Stimulated activated CD8-positive, alpha-beta memory T cell treated with anti-CD3 and anti-CD28 coated beads, Interleukin-12 subunit alpha, Interleukin-12 subunit beta, amount 100 ng/mL, for 1 hour (primary cell): ENCODE measurements around the gene OGFR.

ENCODE experiments used
- DNase-seq: peaks from one replicate; pipeline ENCODE4 v3.0.0-alpha.2; 2020; ENCODE audit warnings: low read depth

The OGFR gene

DNA sequence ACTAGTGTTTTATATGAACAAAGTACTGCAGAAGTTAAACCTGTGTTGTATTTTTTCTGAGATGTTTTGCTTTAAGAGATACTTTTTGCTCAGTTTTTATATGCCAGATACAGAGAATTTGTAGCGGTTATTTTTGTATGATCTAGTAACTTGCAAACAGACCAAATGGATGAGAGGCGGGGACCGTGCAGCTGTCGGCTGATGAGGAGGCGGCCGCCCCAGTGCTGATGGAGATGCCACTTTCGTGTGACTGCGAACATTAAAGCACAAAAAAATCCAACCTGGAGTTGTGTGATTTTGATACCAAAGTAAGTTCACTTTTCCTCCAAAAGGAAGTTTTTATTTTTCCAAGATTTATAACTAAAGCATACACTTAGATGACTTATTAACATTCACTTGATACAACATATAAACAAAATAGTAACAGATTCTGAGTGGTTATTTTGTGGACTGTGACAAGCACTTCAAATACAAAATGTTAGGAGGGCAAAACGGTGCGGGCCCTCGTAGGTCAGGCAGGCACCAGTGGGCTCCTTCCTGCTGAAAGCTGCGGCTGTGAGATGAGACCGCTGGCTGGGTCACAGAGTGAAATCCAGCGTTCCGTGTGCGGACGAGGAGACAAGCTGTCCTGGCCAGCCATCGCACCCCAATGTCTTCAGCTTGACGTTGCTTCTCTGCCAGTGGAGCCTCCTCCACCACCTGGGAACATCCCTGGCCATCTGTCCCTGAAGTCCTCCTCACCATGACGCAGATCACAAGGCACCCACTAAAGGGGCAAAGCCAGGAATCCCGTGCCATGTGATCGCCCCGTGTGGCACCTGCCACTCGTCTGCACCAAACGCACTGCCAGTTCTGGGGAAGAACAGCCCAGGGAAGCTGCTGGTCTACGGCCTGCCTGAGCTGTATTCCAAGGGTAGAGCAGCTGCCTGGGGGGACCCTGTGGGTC is 4.0 kb upstream of the OGFR start:
- DNase-seq: no peak

DNA sequence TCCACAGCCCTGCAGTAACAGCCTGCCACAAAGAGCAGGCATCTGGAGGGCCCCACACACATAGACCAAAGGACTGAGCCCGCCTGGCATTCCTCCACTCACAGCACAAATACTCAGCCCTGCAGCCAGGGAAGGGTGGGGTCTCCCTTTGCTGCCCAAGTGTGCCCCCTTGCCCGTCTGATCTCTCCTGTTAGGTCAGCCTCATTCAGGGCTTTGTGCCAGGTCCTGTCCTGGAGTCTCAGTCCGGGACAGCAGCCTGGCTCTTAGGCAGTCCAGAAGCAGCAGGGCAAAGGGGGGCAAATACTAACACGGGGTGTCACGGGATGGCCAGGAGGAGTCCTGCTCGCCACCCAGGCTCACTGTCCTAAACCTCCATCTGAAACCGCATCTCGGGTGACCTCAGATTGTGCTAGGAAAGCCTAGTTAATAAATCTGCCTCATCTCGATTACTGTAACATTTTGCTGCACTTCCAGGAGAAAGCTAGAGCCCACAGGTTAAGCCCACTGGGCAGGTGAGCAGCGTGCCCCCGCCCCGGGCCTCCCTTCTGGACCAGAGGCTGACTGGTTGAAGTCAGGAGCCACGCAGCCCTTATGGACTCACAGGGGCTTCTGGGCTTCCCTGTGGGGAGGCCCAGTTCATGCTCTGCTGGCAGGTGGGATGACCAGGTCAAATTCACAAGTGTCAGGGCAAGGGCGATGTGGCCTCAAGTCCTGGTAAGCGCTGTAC is 3.2 kb upstream of the OGFR start:
- no peak for DNase-seq

DNA sequence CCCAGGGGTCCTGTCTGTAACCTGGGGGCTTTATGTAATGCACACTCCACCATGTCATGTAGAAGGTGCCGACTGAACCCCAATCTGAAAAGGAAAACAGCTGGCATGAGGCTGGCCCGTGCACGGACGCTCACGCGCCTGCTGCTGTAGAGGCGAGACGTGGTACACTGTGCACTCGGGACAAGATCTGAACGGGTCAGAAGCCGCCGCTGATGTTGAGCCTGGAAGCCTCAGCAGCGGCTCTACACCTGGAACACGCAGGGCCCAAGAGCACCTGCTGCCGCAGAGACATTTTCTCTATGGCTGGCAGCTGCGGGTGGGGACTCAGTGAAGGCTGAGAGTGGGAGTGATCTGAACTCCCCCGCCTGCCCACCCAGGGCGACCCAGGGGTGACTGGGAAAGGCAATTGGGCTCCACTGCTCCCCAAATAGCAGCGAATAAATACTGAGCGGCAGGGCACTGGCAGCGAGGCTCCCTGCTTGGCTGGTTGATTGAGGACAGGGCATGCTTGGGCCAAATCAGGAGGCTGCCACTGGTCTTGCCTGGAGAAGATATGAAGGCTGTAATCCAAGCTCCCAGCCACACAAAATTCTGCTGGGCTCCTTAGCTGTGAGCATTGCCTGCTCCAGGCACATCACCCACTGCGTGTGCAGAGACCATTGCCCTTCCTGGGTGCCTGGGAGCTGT is 2.5 kb upstream of the OGFR start:
- DNase-seq: no peak

DNA sequence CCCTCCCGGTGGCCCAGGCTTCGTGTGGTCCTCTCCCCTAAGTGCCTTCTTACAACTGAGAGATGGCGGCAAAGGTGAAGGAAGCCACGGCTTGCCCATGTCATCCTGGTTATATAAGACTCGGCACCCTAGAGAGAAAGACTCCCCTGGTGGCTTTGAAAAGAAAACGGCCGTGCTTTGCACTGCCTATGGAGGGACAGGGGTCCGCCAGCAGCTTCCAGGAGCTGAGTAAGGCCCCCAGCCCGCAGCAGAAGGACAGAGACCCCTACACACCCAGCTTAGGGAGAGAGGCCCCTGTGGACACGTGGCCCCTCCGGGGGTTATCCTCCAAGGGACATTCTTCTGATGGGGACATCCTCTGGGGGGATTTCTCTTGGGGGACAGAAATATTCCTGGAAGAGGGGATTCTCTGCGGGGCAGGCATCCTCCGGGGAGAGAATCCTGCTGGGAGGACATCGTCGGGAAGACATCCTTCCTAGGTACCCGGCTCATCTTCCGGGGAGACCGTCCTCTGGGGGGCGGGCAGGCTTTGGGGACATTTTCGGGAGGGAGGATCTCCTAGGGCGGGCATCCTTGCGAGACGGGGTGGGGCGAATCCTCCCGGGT is 511 bp upstream of the OGFR start:
- no peak for DNase-seq

DNA sequence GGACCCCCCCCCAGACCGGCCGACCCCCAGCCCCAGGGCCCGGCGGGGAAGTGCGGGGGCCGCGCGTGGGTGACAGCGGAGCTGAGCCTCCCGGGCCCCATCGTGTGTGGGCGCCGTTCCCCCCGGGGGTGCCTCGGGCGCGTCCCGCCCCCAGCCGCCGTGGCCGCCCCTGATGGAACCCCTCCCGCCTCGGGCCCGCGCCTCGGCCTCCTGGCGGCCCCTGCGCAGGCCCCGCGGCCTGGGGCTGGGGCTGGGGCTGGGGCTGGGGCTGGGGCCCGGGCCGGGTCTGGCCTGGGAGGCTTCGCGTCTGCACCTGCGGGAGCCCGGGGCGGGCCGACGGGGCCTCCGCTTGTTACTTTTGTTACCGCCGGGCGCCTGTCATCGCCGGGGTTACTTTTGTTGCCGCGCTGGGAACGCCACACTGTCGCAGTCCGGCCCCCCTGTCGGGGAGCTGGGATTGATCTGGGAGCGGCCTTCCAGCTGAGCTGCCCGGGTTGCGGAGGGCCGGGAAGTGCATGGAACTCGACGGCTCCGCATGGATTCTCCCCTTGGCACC is 598 bp downstream of the OGFR start:
- DNase-seq: no peak

DNA sequence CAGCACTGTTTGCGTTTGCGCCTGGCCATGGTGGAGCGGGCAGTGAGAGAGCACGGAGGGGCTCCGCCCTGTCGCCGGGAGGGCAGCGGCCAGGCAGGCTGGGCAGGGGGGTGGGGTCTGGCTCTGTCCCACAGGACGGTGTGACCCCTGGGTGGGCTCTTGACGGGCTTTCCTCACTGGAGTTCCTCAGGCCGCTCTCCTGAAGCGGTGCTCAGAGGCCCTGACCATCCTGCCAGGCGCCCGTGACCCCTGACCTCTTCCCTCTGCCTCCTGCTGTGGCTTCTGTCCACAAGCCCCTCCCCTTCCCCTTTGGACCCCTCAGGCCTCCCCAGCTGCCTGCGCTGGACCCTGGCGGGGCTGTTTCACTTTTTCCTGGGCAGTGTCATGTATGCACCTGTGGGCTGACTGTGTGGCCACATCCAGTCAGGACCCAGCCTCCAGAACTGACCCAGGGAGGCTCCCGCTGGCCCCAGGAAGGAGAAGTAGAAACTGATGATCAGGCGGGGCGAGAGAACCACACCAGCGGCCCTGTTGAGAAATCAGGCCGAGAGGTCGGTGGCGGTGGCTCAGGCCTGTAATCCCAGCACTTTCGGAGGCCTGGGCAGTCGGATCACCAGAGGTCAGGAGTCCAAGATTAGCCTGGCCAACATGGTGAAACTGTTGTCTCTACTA is 1.2 kb downstream of the OGFR start:
- no peak for DNase-seq

DNA sequence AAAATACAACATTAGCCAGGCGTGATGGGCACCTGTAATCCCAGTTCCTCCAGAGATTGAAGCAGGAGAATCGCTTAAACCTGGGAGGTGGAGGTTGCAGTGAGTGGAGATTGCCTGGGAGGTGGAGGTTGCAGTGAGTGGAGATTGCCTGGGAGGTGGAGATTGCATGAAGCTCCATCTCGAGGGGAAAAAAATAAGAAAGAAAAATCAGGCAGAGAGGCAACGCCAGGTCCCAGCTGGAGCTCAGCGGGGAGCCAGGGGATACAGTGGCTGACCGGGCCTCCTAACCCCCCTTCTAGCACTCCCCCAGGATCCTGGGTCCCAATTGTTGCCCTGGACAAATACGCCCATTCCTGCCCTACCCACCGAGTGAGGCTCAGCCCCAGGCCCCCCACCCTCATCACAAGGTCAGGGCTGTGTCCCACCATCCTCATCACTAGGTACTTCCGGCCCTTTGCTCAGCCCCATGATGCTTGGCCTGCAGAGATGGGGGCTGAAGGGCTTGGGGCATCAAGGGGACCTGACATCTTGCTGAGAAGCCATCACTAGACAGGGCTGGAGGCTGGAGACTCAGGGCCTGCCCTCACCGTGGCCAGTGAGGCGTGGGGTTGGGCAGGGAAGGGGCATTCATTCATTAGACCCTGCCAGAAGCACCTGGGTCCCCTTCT is 1.9 kb downstream of the OGFR start:
- DNase-seq: no peak

DNA sequence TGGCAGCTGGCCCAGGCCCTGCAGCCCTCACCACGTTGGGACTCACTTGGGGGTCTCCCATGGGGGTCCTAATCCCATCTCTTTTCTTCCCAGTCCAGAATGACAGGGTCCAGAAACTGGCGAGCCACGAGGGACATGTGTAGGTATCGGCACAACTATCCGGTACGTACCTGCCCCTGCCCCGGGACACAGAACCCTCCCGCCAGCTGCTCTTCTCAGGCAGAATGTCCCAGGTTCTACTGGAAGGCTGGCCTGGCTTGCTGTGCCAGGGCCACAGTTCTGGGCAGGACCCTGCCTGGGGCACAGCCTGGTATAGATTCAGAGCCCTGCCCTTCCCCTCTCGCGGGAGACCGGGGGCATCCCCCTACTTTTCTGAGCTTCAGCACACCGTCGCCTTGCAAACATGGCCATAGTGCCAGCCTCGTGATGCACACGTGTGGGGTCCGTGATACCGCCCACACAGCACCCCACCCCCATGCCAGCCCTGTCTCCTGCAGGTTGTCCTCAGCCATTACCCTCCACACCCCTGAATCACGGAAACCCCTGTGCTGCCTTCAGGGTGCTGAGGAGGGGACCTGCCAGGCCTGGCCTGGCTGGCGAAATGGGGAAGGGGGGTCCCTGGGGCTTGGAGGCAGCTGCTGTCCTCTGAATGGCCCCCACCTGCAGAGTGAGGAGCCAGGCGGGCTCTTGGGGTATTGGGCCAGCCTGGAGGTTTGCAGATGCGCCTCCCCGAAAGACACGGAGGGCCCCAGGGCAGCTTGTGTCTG is 3.0 kb downstream of the OGFR start:
- DNase-seq: no peak

DNA sequence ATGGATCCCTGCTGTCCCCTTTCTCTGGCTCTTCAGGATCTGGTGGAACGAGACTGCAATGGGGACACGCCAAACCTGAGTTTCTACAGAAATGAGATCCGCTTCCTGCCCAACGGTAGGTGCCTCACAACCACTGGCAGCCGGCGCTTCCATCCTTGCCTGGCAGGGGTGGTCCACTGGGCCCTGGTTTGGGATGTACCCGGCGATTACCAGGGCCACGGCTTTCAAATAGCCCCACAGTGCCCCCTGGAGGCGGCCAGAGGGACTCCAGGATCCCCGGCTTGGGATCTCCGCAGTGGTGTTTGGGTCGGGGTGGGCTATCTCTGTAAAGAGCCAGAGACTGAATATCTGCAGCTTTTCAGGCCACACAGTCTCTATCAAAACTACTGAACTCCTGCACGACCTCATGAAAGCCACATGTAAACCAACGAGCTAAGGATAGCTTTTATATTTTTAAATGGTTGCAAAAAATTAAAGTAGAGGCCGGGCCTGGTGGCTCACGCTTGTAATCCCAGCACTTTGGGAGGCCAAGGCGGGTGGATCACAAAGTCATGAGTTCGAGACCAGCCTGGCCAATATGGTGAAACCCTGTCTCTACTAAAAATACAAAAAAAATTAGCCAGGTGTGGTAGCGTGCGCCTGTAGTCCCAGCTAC is 3.7 kb downstream of the OGFR start:
- peak; percentile 65 for DNase-seq

DNA sequence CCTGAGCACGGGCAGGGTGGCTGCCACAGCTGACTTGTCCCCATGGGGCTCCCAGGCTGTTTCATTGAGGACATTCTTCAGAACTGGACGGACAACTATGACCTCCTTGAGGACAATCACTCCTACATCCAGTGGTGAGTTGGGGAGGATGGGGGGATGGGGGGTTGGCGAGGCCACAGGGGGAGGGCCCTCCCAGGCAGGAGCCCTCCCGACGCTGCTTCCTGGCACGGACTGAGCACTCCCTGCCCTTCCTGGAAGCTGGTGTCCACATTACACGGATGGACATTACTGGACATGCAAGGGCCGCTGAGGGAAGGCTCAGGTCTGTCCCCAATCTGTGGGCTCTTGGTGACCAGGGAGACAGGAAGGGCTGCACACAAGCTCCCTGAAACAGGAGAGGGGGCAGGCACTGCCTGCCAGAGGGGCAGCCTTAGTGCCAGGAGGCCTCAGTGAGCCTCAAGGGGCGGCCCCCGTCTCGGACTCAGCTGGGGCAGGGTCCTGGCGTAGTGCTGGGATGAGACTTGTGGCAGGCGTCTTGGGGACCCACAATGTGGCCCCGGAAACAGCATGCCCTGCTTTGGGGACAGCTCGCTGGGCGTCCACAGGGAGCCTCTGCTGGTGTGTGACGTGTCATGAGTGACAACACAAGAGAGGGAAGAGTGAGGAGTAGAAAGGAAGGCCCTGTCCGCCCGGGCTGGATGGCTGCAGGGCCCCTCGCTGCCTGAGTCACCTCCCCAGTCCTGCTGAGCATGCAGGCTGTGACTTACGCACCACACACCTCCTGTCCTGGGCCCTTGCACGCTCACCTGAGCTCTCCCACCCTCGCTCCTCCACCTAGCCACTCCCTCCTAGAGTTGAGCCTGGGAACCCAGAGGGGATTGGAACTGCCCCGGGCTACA is 5.1 kb downstream of the OGFR start:
- DNase-seq: no peak

DNA sequence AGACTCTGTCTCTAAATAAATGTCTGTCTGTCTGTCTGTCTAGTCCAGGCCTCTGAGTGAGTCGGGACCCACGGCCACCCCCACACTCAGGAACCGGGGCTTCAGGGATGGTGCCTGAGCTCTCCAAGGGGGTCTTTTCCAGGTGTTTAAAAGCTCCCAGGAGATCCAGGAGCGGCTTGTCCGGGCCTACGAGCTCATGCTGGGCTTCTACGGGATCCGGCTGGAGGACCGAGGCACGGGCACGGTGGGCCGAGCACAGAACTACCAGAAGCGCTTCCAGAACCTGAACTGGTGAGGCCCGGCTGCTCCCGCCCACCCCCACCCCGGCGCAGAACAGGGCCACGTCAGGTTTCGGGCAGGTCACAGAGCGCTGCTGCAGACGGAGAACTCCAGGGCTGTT is 6.7 kb downstream of the OGFR start:
- no peak for DNase-seq

DNA sequence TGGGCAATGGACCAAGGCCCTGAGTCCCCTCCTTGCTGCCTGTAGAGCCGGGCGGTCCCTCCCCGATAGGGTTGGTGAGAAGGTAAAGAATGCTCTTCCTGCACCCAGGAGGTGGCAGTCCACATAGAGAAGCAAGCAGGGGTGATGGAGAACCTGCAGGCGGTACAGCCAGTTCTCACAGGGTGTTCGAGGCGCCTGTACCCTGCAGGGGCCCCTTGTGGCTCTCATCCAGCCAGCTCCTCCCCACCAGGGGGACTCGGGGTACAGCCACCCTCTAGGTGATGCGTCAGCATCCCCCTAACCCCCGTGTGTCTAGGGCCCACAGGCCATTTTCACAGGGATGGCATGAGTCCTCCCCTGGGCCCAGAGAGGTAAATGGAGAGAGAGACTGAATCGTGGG is 7.1 kb downstream of the OGFR start:
- DNase-seq: no peak

DNA sequence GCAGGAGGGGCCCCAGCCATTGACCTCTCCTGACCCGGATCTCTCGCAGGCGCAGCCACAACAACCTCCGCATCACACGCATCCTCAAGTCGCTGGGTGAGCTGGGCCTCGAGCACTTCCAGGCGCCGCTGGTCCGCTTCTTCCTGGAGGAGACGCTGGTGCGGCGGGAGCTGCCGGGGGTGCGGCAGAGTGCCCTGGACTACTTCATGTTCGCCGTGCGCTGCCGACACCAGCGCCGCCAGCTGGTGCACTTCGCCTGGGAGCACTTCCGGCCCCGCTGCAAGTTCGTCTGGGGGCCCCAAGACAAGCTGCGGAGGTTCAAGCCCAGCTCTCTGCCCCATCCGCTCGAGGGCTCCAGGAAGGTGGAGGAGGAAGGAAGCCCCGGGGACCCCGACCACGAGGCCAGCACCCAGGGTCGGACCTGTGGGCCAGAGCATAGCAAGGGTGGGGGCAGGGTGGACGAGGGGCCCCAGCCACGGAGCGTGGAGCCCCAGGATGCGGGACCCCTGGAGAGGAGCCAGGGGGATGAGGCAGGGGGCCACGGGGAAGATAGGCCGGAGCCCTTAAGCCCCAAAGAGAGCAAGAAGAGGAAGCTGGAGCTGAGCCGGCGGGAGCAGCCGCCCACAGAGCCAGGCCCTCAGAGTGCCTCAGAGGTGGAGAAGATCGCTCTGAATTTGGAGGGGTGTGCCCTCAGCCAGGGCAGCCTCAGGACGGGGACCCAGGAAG is 7.7 kb downstream of the OGFR start:
- DNase-seq: no peak

DNA sequence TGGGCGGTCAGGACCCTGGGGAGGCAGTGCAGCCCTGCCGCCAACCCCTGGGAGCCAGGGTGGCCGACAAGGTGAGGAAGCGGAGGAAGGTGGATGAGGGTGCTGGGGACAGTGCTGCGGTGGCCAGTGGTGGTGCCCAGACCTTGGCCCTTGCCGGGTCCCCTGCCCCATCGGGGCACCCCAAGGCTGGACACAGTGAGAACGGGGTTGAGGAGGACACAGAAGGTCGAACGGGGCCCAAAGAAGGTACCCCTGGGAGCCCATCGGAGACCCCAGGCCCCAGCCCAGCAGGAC is 8.2 kb downstream of the OGFR start:
- DNase-seq: no peak

DNA sequence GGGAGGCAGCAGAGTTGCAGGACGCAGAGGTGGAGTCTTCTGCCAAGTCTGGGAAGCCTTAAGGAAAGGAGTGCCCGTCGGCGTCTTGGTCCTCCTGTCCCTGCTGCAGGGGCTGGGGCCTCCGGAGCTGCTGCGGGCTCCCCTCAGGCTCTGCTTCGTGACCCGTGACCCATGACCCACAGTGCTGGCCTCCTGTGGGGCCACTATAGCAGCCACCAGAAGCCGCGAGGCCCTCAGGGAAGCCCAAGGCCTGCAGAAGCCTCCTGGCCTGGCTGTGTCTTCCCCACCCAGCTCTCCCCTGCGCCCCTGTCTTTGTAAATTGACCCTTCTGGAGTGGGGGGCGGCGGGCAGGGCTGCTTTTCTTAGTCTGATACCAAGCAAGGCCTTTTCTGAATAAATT is 9.0 kb downstream of the OGFR start:
- no peak for DNase-seq

DNA sequence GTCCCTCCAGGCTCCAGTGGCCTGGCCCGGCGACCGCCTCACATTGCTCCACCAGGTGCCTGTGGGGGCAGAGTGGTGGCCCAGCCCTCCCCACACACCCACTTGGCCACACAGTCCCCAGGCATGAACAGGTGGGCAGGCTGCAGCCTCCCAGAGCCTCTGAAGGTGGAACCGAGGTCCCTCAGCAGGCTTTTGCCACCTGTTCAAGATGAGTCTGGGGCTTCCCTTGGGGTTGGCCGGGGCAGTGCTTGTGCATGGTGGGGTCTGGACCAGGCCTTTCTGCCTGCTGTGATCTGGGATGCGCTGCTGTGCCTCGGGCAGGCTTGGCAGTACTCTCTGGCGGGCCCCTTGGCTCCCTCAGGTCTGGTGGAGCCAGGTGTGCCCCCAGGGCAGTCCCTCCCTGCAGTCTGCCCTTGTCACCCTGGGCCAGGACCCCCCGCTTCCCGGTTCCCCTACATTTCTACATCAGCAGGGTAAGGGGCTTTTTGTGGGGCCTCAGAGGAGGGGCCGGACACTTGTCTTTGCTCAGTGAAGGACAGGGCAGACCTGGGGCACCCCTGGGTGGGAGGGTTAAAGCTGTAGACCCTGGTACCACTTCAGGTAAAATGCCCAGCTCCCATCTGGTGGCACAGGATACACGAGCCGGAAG is 9.5 kb downstream of the OGFR start:
- DNase-seq: no peak

DNA sequence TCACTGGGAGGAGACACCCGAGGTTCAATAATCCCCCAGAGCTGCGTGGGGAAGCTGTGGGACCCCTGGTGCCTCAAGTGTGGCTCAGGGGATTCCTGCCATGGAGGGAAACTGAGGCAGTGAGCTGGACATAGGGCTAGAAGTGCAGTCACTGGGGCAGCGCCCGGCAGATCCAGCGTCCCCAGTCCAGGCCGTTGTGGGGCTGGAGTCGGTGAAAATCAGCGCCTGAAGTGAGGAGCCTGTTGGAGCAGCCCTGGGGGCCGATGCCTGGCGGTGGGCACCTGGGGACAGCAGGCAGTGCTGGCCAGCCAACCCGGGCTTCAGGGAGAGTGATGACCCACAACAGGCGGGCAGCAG is 10.1 kb downstream of the OGFR start:
- DNase-seq: no peak
